Uterus (tissue), 4 donors: Measurements from ENCODE around the gene INHA. TPM values are rescaled to one million over a fixed set of nuclear protein-coding genes. Genes with fewer than 3 reads are reported as not detected.

Source experiments
- DNase-seq, 2 donors: peaks; one replicate each; pipeline ENCODE4 v3.0.0-alpha.2; 2019 to 2020
- H3K27ac ChIP-seq, 2 donors: fragments of 200-600 bp; sonication (generic); 1 replicate in 1 of 2; 2 replicates in 1 of 2; pipeline ENCODE4 v1.5.1; 2016 to 2018
- H3K27me3 ChIP-seq, 2 donors: fragments of 200-600 bp; sonication (generic); one replicate each; pipeline ENCODE4 v1.5.1; 2018 to 2019; ENCODE audit warnings: control low read depth in 1 of 2
- H3K36me3 ChIP-seq, 2 donors: fragments of 200-600 bp; sonication (generic); one replicate each; pipeline ENCODE4 v1.5.1; 2019; ENCODE audit warnings: control low read depth in 1 of 2
- H3K4me1 ChIP-seq, 2 donors: fragments of 200-600 bp; sonication (generic); one replicate each; pipeline ENCODE4 v1.5.1; 2018 to 2019; ENCODE audit warnings: control low read depth in 1 of 2
- H3K4me3 ChIP-seq, 2 donors: fragments of 200-600 bp; sonication (generic); 1 replicate in 1 of 2; 2 replicates in 1 of 2; pipeline ENCODE4 v1.5.1; 2018 to 2019; ENCODE audit warnings: mild to moderate bottlenecking in 1 of 2
- H3K9me3 ChIP-seq, 2 donors: fragments of 200-600 bp; sonication (generic); one replicate each; pipeline ENCODE4 v1.5.1; 2019; ENCODE audit warnings: control low read depth in 1 of 2
- CTCF ChIP-seq, 4 experiments: fragments of 200-600 bp in 2 of 4; fragments of 450-650 bp in 2 of 4; sonication (generic) in 2 of 4; IDR thresholded peaks; one replicate each; pipeline ENCODE4 v1.5.1; 2016 to 2019; ENCODE audit warnings: antibody characterized with exemption in 4 of 4, mild to moderate bottlenecking in 2 of 4, moderate library complexity in 1 of 4
- POLR2A ChIP-seq, 2 donors: fragments of 450-650 bp; IDR thresholded peaks; one replicate each; pipeline ENCODE4 v1.6.1; 2016; ENCODE audit warnings: antibody characterized with exemption in 2 of 2, mild to moderate bottlenecking in 1 of 2, moderate library complexity in 1 of 2
- intact Hi-C: fragments of 100-400 bp; cut with DNase I; formaldehyde crosslinking; loops from one replicate; pipeline ENCODE4 v1.15.1; 2023; ENCODE audit warnings: low total_unique reads
- total RNA-seq, 4 donors: library from RNA; depleted of rRNA in 3 of 4; stranded (reverse); fragments of >200 nt in 3 of 4; gene quantifications; one replicate each; pipeline versions ENCODE4 v1.1.0 to v1.2.4, GENCODE V29; 2014 to 2023
- donor health status: DM: yes; HTN: yes; CAD: no.

The INHA gene
- total RNA-seq, 4 donors from 2014 or later = 2.4 TPM; not detected in 3

GRCh38 chr2:219554350-219554749 lies 17.8 kb upstream of the INHA start:
- Histone ChIP-seq H3K36me3 (no peaks in the 10 kb centered on the region), H3K27me3 (no peaks in the 10 kb centered on the region), H3K9me3 (no peaks in the 10 kb centered on the region), H3K4me1 (peaks cover 3 to 17% of the 10 kb centered on the region in 2 donors), H3K27ac (no peak overlapping the region), H3K4me3 (no peak overlapping the region)
- intact Hi-C loops = no loop called here
- no peak for DNase-seq
- TF ChIP-seq CTCF (IDR thresholded peaks at IDR 0.05) (no peak), POLR2A (IDR thresholded peaks at IDR 0.05) (no peak)

GRCh38 chr2:219555956-219556355 lies 16.2 kb upstream of the INHA start:
- TF ChIP-seq POLR2A (IDR thresholded peaks at IDR 0.05) (no peak), CTCF (IDR thresholded peaks at IDR 0.05) (no peak)
- Histone ChIP-seq H3K27me3 (no peaks in the 10 kb centered on the region), H3K36me3 (no peaks in the 10 kb centered on the region), H3K4me1 (peaks cover 3 to 17% of the 10 kb centered on the region in 2 donors), H3K27ac (no peak overlapping the region), H3K9me3 (no peaks in the 10 kb centered on the region), H3K4me3 (no peak overlapping the region)
- DNase-seq = no peak
- intact Hi-C loops = no loop called here

- H3K4me3 ChIP-seq = no peak overlapping the region
- TF ChIP-seq CTCF (IDR thresholded peaks at IDR 0.05) = no peak
- no peak for TF ChIP-seq POLR2A (IDR thresholded peaks at IDR 0.05)
- intact Hi-C loops = no loop called here
- no peak overlapping the region for H3K27ac ChIP-seq
- no peak for DNase-seq
- H3K27me3 ChIP-seq = no peaks in the 10 kb centered on the region
- H3K9me3 ChIP-seq = no peaks in the 10 kb centered on the region
- H3K36me3 ChIP-seq = no peaks in the 10 kb centered on the region
- H3K4me1 ChIP-seq = peaks cover 3 to 13% of the 10 kb centered on the region in 2 donors
Observed at GRCh38 chr2:219556413-219556812, 15.7 kb upstream of the INHA start.

GRCh38 chr2:219557320-219557719 lies 14.8 kb upstream of the INHA start:
- Histone ChIP-seq H3K4me1 (peaks cover 3 to 5% of the 10 kb centered on the region in 2 donors), H3K9me3 (no peaks in the 10 kb centered on the region), H3K4me3 (no peak overlapping the region), H3K36me3 (no peaks in the 10 kb centered on the region), H3K27ac (no peak overlapping the region), H3K27me3 (no peaks in the 10 kb centered on the region)
- DNase-seq = no peak
- no peak for TF ChIP-seq CTCF (IDR thresholded peaks at IDR 0.05)
- TF ChIP-seq POLR2A (IDR thresholded peaks at IDR 0.05) = no peak
- intact Hi-C loops = no loop called here

DNA sequence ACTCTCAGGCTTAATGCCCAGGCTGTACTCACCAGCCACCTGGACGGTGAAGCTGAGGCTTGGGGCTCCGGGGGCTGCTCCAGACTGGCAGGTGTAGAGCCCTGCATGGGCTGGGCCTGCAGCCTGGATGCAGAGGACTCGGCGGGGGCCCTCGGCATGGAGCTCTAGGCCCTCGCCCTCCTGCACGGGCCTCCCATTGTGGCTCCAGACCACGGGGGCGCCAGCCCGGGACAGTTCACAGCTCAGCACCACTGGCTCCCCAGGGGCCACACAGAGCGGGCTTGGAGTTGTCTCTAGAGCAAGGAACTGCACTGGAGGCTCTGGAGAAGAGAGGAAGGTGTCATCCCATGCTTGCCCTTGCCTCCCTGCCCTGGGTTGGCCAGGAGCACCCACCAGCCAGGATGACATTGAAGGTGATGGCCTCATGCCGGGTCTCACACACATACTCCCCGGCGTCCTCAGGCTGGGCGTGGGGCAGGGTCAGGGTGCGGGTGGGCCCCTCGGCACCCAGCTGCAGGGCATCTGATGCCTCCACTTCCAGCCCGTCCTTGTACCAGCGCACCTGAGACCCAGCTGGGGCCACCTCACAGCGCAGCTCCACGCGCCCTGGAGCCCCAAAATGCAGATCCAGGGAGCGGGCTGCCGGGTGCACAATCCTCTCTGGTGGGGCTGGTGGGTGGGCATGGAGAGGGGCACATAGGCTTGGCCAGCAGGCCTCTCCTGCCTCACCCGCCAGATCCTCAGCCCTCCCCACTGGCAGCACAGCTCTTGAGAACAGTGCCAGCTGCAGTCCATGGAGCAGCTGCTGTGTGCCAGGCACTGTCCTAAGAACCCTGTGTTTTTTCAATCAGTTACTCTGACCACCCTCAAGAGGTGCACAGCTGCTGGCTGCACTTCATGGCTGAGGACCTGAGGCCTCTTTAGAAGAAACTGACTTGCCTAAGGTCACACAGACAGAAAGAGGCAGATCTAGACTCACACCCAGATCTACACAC lies 14.0 kb upstream of the INHA start:
- no peak overlapping the region for H3K27ac ChIP-seq
- intact Hi-C loops = no loop called here
- no peaks in the 10 kb centered on the region for H3K27me3 ChIP-seq
- H3K4me3 ChIP-seq = no peak overlapping the region
- peaks cover under 1 to 1% of the 10 kb centered on the region in 2 donors for H3K4me1 ChIP-seq
- no peak for TF ChIP-seq CTCF (IDR thresholded peaks at IDR 0.05)
- TF ChIP-seq POLR2A (IDR thresholded peaks at IDR 0.05) = no peak
- H3K9me3 ChIP-seq = no peaks in the 10 kb centered on the region
- DNase-seq = no peak
- no peaks in the 10 kb centered on the region for H3K36me3 ChIP-seq
